ENCODE measurements around the gene MED20.

DNA sequence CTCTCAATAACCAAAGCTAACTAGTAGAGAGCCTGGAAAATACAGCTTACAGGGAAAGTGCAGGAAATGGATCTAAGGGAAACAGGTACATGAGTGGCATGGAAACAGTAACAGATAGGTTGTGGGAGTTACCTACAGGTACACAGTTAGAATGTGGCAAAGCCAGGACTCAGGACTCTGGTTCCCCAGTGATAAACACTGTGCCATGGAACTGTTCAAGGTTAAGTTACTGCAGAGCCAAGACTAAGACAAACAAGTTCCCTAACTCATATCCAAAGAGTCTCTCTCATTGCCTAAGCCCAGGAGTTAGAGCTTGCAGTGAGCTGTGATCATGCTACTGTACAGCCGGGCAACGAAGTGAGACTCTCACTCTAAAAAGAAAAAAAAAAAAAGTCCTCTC is 6.6 kb downstream of the MED20 start:
- TF ChIP-seq, protein P1, sequence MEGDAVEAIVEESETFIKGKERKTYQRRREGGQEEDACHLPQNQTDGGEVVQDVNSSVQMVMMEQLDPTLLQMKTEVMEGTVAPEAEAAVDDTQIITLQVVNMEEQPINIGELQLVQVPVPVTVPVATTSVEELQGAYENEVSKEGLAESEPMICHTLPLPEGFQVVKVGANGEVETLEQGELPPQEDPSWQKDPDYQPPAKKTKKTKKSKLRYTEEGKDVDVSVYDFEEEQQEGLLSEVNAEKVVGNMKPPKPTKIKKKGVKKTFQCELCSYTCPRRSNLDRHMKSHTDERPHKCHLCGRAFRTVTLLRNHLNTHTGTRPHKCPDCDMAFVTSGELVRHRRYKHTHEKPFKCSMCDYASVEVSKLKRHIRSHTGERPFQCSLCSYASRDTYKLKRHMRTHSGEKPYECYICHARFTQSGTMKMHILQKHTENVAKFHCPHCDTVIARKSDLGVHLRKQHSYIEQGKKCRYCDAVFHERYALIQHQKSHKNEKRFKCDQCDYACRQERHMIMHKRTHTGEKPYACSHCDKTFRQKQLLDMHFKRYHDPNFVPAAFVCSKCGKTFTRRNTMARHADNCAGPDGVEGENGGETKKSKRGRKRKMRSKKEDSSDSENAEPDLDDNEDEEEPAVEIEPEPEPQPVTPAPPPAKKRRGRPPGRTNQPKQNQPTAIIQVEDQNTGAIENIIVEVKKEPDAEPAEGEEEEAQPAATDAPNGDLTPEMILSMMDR (optimal IDR thresholded peaks at IDR 0.05 in 1 of 3, IDR thresholded peaks at IDR 0.05 in 1 of 3, conservative IDR thresholded peaks at IDR 0.05 in 1 of 3; ENCODE audit: extremely low read depth in 1 of 3, insufficient read depth in 2 of 3, low read length in 3 of 3) = no peak
- no peak for TF ChIP-seq EZH2 (IDR thresholded peaks at IDR 0.05; ENCODE audit: low read length)
